ENCODE results near the gene KIAA1143.

- no peak for TF ChIP-seq NFXL1 (CRISPR knock-in tag; IDR thresholded peaks at IDR 0.05)
- TF ChIP-seq POLR2A (conservative IDR thresholded peaks at IDR 0.05): no peak
Observed at GRCh38 chr3:44771424-44772098, 10.1 kb upstream of the KIAA1143 start.

All from K562 (cell line).